Non-pigmented ciliary epithelial cell (primary cell): ENCODE data around the gene TRAF4.
"Not testable (repeated sequence)": the region's sequence is repeated elsewhere in the genome, so short reads cannot be mapped to it uniquely, and the experiment has no call there.

Experiments
- DNase-seq: peaks from one replicate; pipeline ENCODE4 v3.0.0-alpha.2; 2010; ENCODE audit warnings: low read depth

Gene TRAF4

GRCh38 chr17:28729950-28730330 is 13.9 kb upstream of the TRAF4 start:
- no peak for DNase-seq

- DNase-seq: no peak
Measured at GRCh38 chr17:28733346-28733745, 10.5 kb upstream of the TRAF4 start.

- no peak for DNase-seq
Measured at GRCh38 chr17:28734712-28735241, 9.0 kb upstream of the TRAF4 start.

GRCh38 chr17:28735242-28735722 is 8.5 kb upstream of the TRAF4 start:
- no peak for DNase-seq

GRCh38 chr17:28735913-28736769 is 7.7 kb upstream of the TRAF4 start:
- not testable (repeated sequence) for DNase-seq

- DNase-seq: no peak
Measured at GRCh38 chr17:28737316-28737715, 6.5 kb upstream of the TRAF4 start.

- no peak for DNase-seq
Measured at GRCh38 chr17:28737770-28738679, 5.8 kb upstream of the TRAF4 start.

- DNase-seq: no peak
Measured at GRCh38 chr17:28738680-28739384, 5.0 kb upstream of the TRAF4 start.

- no peak for DNase-seq
Measured at GRCh38 chr17:28740406-28741357, 3.1 kb upstream of the TRAF4 start.

GRCh38 chr17:28741358-28742349 is 2.2 kb upstream of the TRAF4 start:
- no peak for DNase-seq

GRCh38 chr17:28744104-28744971 is 527 bp downstream of the TRAF4 start:
- DNase-seq: no peak

GRCh38 chr17:28744972-28745785 is 1.4 kb downstream of the TRAF4 start:
- DNase-seq: no peak

GRCh38 chr17:28745786-28746411 is 2.1 kb downstream of the TRAF4 start:
- no peak for DNase-seq

GRCh38 chr17:28746611-28747050 is 2.8 kb downstream of the TRAF4 start:
- DNase-seq: no peak

- no peak for DNase-seq
Measured at GRCh38 chr17:28747051-28747691, 3.4 kb downstream of the TRAF4 start.
